Panc1 (cell line): ENCODE data around the gene CD84.

ENCODE experiments used
- POLR2AphosphoS5 ChIP-seq: IDR thresholded peaks from 2 replicates; pipeline ENCODE4 v1.6.1; 2012; ENCODE audit warnings: mild to moderate bottlenecking, low read depth, low read length, moderate library complexity
- TF ChIP-seq, protein P1 (sequence below), 2 experiments: IDR thresholded peaks; 2 replicates each; pipeline ENCODE4 v1.6.1; 2011 to 2012; ENCODE audit warnings: low read depth in 2 of 2, control low read depth in 1 of 2, low read length in 1 of 2, mild to moderate bottlenecking in 1 of 2, moderate library complexity in 1 of 2; ENCODE audit not compliant: insufficient read depth in 1 of 2

DNA sequence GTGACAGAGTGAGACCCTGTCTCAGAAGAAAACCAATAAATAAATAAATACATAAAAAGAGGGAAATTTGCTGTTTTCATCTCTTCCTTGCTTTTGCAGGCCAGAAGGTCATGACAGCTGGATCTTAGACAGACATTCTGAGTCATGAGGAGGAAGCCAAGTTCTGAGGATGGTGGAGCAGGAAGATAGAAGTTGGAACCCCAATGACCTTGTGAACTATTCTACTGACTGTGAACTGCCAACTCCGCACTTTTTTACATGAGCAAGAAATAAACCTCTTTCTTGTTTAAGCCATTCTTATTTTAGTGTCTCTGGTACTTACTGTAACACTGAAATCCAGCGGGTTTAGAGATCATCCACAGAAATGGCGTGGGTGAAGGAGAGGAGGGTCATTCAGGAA lies 8.5 kb downstream of the CD84 start:
- TF ChIP-seq, protein P1, sequence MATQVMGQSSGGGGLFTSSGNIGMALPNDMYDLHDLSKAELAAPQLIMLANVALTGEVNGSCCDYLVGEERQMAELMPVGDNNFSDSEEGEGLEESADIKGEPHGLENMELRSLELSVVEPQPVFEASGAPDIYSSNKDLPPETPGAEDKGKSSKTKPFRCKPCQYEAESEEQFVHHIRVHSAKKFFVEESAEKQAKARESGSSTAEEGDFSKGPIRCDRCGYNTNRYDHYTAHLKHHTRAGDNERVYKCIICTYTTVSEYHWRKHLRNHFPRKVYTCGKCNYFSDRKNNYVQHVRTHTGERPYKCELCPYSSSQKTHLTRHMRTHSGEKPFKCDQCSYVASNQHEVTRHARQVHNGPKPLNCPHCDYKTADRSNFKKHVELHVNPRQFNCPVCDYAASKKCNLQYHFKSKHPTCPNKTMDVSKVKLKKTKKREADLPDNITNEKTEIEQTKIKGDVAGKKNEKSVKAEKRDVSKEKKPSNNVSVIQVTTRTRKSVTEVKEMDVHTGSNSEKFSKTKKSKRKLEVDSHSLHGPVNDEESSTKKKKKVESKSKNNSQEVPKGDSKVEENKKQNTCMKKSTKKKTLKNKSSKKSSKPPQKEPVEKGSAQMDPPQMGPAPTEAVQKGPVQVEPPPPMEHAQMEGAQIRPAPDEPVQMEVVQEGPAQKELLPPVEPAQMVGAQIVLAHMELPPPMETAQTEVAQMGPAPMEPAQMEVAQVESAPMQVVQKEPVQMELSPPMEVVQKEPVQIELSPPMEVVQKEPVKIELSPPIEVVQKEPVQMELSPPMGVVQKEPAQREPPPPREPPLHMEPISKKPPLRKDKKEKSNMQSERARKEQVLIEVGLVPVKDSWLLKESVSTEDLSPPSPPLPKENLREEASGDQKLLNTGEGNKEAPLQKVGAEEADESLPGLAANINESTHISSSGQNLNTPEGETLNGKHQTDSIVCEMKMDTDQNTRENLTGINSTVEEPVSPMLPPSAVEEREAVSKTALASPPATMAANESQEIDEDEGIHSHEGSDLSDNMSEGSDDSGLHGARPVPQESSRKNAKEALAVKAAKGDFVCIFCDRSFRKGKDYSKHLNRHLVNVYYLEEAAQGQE (IDR thresholded peaks at IDR 0.05; ENCODE audit: insufficient read depth in 1 of 2, low read depth in 2 of 2, low read length in 1 of 2): no peak
- TF ChIP-seq POLR2AphosphoS5: no peak
